ENCODE results near the gene CIDEC. TPM values are rescaled to one million over a fixed set of nuclear protein-coding genes. Genes with fewer than 3 reads are reported as not detected.

Gene CIDEC
- total RNA-seq, 2 donors from 2014 or later: 0.65 TPM; not detected in 1

GRCh38 chr3:9846231-9846630 is 33.8 kb downstream of the CIDEC start:
- Mint-ChIP-seq H3K4me1 (ENCODE audit: low read depth) (peaks cover 38% of the 10 kb centered on the region), H3K36me3 (ENCODE audit: insufficient read depth in 2 of 2) (peaks cover 0 to 10% of the 10 kb centered on the region in 2 donors), H3K9me3 (no peaks in the 10 kb centered on the region), H3K27me3 (ENCODE audit: low read depth) (no peaks in the 10 kb centered on the region), H3K4me3 (no peak overlapping the region), H3K27ac (no peak overlapping the region)
- ATAC-seq (replicated peaks in 1 of 2) (no peak), DNase-seq (no peak)

- Mint-ChIP-seq H3K27me3 (ENCODE audit: low read depth) (no peaks in the 10 kb centered on the region), H3K36me3 (ENCODE audit: insufficient read depth in 2 of 2) (peaks cover 0 to 17% of the 10 kb centered on the region in 2 donors), H3K27ac (peak within 1 kb of the TSS; percentile 97), H3K9me3 (no peaks in the 10 kb centered on the region), H3K4me3 (peak within 1 kb of the TSS; percentile 100), H3K4me1 (ENCODE audit: low read depth) (peaks cover 38% of the 10 kb centered on the region)
- ATAC-seq (replicated peaks in 1 of 2) (peak; percentile 99), DNase-seq (peak; percentile 97 to 98)
Observed at GRCh38 chr3:9843715-9844438, 36.2 kb downstream of the CIDEC start, which contains the start of gene RPUSD3. RPUSD3 (minus strand) TSS chr3:9844008; CDS start chr3:9843990, 18 bp downstream.

DNA sequence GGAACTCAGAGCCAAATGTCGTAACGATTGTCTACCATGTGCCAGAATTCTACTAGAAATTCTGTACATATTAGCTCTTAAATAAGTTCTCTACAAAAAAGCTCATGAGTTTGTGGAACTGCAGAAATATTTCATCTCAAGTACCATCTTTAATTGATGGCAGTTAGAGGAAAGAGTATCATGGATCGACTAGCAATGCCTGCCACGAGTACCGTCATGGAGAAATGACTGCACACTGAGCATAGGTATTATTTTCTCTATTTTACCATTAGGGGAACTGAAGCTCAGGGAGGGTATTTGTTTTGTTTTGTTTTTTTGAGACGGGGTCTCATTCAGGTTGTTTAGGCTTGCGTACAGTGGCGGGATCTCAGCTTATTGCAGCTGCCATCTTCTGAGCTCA is 39.0 kb downstream of the CIDEC start:
- no peak overlapping the region for H3K4me3 Mint-ChIP-seq
- no peaks in the 10 kb centered on the region for H3K9me3 Mint-ChIP-seq
- no peak overlapping the region for H3K27ac Mint-ChIP-seq
- ATAC-seq (replicated peaks in 1 of 2) (no peak), DNase-seq (no peak)
- H3K4me1 Mint-ChIP-seq (ENCODE audit: low read depth): peaks cover 38% of the 10 kb centered on the region
- H3K27me3 Mint-ChIP-seq (ENCODE audit: low read depth): no peaks in the 10 kb centered on the region
- H3K36me3 Mint-ChIP-seq (ENCODE audit: insufficient read depth in 2 of 2): peaks cover 0 to 21% of the 10 kb centered on the region in 2 donors

DNA sequence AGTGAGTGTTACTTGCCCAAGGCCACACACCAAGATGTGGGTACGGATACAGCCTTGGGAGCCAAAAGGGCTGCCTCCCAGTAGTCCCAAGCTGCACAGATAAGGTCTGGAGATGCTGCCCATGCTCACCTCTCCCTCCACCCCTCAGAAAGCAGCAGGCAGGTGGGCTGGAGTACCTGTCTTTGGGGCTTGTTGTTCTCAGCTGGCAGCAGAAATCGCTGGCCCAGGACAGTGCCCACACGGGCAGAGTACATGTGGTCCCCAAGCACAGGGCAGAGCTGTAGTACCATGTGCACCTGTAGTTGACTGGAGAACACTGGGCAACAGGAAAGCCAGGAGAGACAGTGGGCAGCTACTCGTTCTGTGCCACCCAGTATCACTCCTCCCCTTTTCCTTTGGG is 41.2 kb downstream of the CIDEC start:
- H3K4me1 Mint-ChIP-seq (ENCODE audit: low read depth): peaks cover 23% of the 10 kb centered on the region
- H3K9me3 Mint-ChIP-seq: no peaks in the 10 kb centered on the region
- H3K4me3 Mint-ChIP-seq: no peak overlapping the region
- no peak for ATAC-seq (replicated peaks in 1 of 2)
- H3K36me3 Mint-ChIP-seq (ENCODE audit: insufficient read depth in 2 of 2): peaks cover 4 to 21% of the 10 kb centered on the region in 2 donors
- H3K27me3 Mint-ChIP-seq (ENCODE audit: low read depth): no peaks in the 10 kb centered on the region
- DNase-seq: no peak
- H3K27ac Mint-ChIP-seq: no peak overlapping the region

DNA sequence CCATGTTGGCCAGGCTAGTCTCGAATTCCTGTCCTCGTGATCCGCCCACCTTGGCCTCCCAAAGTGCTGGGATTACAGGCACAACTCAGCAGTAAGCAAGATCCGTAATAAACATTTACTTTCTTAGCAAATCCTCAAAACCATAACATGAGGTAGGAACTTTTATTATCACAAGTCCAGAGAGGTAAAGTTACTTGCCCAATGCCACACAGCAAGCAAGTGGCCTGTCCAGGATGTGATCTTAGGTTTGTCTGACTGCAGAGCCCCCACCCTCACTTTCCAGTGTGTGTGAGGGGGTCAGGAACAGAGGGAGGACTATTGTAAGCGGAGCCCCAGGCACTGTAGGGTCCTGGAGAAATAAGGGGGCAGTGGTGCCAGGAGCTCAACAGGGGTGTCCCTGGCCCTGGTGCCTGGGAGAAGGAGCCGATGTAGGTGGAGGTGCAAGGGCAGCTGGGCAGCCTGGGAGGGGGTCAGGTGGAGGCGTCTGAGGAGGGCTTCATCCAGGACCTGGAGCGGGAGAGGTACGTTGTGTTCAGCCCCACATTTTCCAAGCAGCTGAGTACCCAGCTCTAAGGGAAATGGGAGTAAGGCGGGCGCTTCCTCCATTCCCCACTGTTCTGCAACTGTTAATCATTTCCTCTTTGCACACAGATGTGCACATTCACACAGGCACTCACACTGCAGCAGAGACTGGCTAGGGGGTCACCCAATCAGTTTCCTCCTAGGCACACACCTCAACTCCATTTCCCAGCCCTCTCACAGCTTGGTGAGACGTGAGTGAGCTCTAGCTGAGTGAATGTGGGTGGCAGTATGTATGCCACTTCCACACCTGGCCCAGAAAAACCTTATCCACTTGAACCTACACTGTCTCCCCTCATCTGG is 42.1 kb downstream of the CIDEC start:
- DNase-seq (no peak), ATAC-seq (replicated peaks in 1 of 2) (no peak)
- Mint-ChIP-seq H3K27me3 (ENCODE audit: low read depth) (no peaks in the 10 kb centered on the region), H3K9me3 (no peaks in the 10 kb centered on the region), H3K4me3 (no peak overlapping the region), H3K4me1 (ENCODE audit: low read depth) (peaks cover 14% of the 10 kb centered on the region), H3K27ac (peak overlapping the region; percentile 29), H3K36me3 (ENCODE audit: insufficient read depth in 2 of 2) (peaks cover 4 to 21% of the 10 kb centered on the region in 2 donors)

GRCh38 chr3:9834520-9835380 is 45.3 kb downstream of the CIDEC start:
- no peak overlapping the region for H3K27ac Mint-ChIP-seq

DNA sequence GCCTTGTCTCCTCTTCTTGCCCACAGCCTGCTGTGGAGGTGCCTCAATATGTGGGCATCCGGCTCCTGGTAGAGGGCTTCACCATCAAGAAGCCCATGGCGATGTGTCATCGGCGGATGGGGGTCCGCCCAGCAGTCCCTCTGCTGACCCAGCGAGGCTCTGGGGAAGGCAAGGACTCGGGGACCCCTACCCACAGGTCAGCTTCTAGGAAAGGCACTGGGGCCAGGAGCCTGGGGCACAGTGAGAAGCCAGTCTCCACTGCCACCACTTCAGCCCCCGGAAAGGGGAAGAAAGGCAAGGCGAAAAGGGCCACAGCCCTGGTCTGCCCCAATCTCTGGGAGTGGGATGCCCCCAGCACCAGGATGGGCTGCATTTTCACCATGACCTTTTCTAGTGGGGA is 47.0 kb downstream of the CIDEC start:
- Mint-ChIP-seq H3K4me3 (no peak overlapping the region), H3K27ac (no peak overlapping the region), H3K27me3 (ENCODE audit: low read depth) (no peaks in the 10 kb centered on the region), H3K9me3 (no peaks in the 10 kb centered on the region), H3K4me1 (ENCODE audit: low read depth) (peaks cover 6% of the 10 kb centered on the region), H3K36me3 (ENCODE audit: insufficient read depth in 2 of 2) (peaks cover 9 to 12% of the 10 kb centered on the region in 2 donors)
- no peak for ATAC-seq (replicated peaks in 1 of 2)
- DNase-seq: no peak

More at GRCh38 chr3:9834520-9835380, 45.3 kb downstream of the CIDEC start:
- no peak overlapping the region for H3K4me3 Mint-ChIP-seq
- H3K4me1 Mint-ChIP-seq (ENCODE audit: low read depth): peaks cover 6% of the 10 kb centered on the region
- DNase-seq (no peak), ATAC-seq (replicated peaks in 1 of 2) (no peak)
- no peaks in the 10 kb centered on the region for H3K27me3 Mint-ChIP-seq (ENCODE audit: low read depth)
- H3K9me3 Mint-ChIP-seq: no peaks in the 10 kb centered on the region
- peaks cover 9 to 14% of the 10 kb centered on the region in 2 donors for H3K36me3 Mint-ChIP-seq (ENCODE audit: insufficient read depth in 2 of 2)

- peaks cover 6% of the 10 kb centered on the region for H3K4me1 Mint-ChIP-seq (ENCODE audit: low read depth)
- H3K9me3 Mint-ChIP-seq: no peaks in the 10 kb centered on the region
- ATAC-seq (replicated peaks in 1 of 2): no peak
- peaks cover 11 to 16% of the 10 kb centered on the region in 2 donors for H3K36me3 Mint-ChIP-seq (ENCODE audit: insufficient read depth in 2 of 2)
- no peak overlapping the region for H3K27ac Mint-ChIP-seq
- DNase-seq: no peak
- H3K27me3 Mint-ChIP-seq (ENCODE audit: low read depth): no peaks in the 10 kb centered on the region
- no peak overlapping the region for H3K4me3 Mint-ChIP-seq
Observed at GRCh38 chr3:9831253-9831652, 48.8 kb downstream of the CIDEC start.

GRCh38 chr3:9828801-9829755 is 51.0 kb downstream of the CIDEC start:
- no peak overlapping the region for H3K27ac Mint-ChIP-seq
- no peak overlapping the region for H3K4me3 Mint-ChIP-seq
- peaks cover 6% of the 10 kb centered on the region for H3K4me1 Mint-ChIP-seq (ENCODE audit: low read depth)
- no peaks in the 10 kb centered on the region for H3K9me3 Mint-ChIP-seq
- ATAC-seq (replicated peaks in 1 of 2) (no peak), DNase-seq (no peak)
- peaks cover 7 to 15% of the 10 kb centered on the region in 2 donors for H3K36me3 Mint-ChIP-seq (ENCODE audit: insufficient read depth in 2 of 2)
- H3K27me3 Mint-ChIP-seq (ENCODE audit: low read depth): no peaks in the 10 kb centered on the region

DNA sequence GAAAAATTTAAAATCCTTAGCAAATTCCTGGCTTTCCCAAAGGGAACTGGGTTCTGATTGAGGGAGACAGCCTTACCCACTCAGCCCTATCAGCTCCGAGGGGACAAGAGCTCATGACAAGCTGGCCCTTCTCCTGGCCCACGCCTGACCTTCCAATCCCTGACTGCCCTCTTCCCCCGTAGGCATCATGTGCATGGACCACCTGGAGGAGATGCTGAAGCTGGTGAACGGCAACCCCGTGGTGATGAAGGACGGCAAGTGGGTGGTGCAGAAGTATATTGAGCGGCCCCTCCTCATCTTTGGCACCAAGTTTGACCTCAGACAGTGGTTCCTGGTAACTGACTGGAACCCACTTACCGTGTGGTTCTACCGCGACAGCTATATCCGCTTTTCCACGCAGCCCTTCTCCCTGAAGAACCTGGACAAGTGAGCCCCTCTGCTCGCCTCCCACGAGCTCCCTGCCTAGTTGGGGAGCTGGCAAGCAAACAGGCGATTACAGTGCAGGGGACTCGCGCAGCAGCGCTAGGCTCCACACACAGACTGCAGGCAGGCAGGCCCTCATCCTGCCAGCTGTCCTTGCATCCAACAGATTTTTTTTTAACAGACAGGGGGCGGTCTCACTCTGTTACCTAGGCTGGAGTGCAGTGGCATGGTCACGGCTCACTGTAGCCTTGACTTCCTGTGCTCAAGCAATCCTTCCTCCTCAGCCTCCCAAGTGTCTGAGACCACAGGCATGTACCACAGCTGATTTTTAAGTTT is 53.1 kb downstream of the CIDEC start:
- peak in 1 of 2 donors; percentile 29 for DNase-seq

DNA sequence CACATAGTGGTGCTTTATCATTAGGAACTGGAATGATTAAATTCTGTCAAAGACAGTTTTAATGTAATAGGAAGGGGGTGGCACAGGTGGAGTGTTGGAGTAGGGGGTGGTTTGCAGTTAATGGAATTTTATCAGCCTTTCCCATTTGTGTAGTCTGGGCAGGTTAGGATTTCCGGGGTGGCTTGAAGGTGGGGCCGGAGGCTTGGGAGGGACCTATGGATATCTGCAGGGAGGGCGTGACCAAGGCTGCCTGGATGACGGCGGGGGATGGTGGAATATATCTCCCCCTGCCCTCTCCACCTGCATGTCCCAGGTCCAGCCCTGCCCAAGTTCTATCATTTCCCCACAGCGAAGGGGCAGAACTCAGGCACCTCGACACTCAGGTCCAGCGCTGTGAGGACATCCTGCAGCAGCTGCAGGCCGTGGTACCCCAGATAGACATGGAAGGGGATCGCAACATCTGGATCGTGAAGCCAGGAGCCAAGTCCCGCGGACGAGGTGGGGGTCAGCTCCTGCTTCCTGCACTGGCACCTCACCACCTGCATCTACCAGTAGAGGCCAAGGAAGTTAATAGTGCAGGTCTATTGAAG is 54.5 kb downstream of the CIDEC start:
- no peaks in the 10 kb centered on the region for H3K4me1 Mint-ChIP-seq (ENCODE audit: low read depth)
- no peaks in the 10 kb centered on the region for H3K27me3 Mint-ChIP-seq (ENCODE audit: low read depth)
- ATAC-seq (replicated peaks in 1 of 2): no peak
- no peak overlapping the region for H3K4me3 Mint-ChIP-seq
- no peak overlapping the region for H3K27ac Mint-ChIP-seq
- no peaks in the 10 kb centered on the region for H3K9me3 Mint-ChIP-seq
- no peak for DNase-seq
- H3K36me3 Mint-ChIP-seq (ENCODE audit: insufficient read depth in 2 of 2): peaks cover 2 to 11% of the 10 kb centered on the region in 2 donors

More for the DNA sequence above, 53.1 kb downstream of the CIDEC start:
- Mint-ChIP-seq H3K4me3 (no peak overlapping the region), H3K27ac (no peak overlapping the region), H3K36me3 (ENCODE audit: insufficient read depth in 2 of 2) (peaks cover 5 to 15% of the 10 kb centered on the region in 2 donors), H3K9me3 (no peaks in the 10 kb centered on the region), H3K27me3 (ENCODE audit: low read depth) (no peaks in the 10 kb centered on the region), H3K4me1 (ENCODE audit: low read depth) (peaks cover 6% of the 10 kb centered on the region)
- peak; percentile 49 to 58 for ATAC-seq (replicated peaks in 1 of 2)

Data from activated T-cell treated with anti-CD3 and anti-CD28 coated beads, Interleukin-2, amount 50 U/mL, for 72 hours (primary cell).